Measurements from ENCODE around the gene IFRD2. TPM values are rescaled to one million over a fixed set of nuclear protein-coding genes. Genes with fewer than 3 reads are reported as not detected.

Gene IFRD2
- total and polyA plus RNA-seq, 9 of the 15 experiments (the other 6 are each of a cell fraction or from before 2014, with no cell fraction given): 30.5 to 115 (median 52.8) TPM

GRCh38 chr3:50261505-50261904 lies 30.7 kb downstream of the IFRD2 start (continued):
- no peak for TF ChIP-seq SP2 (IDR thresholded peaks at IDR 0.05; ENCODE audit: extremely low read depth, low read depth, low read length, poor library complexity, severe bottlenecking)
- no peak for TF ChIP-seq MEF2A (IDR thresholded peaks at IDR 0.05; ENCODE audit: control insufficient read depth, low read depth, low read length)
- TF ChIP-seq SOX6 (IDR thresholded peaks at IDR 0.05): no peak
- TF ChIP-seq MBD2 (IDR thresholded peaks at IDR 0.05; ENCODE audit: borderline replicate concordance, low read depth): no peak

- BruUV-seq (replicated peaks): no TSS peak
- Histone ChIP-seq H3K9me1 (ENCODE audit: control insufficient read depth, insufficient read depth, low read length) (no peaks in the 10 kb centered on the region), H3K36me3 (ENCODE audit: control insufficient read depth, insufficient read depth, low read length) (peaks cover 21% of the 10 kb centered on the region; the same call in 2 of the 3 replicates), H3K4me1 (replicated peaks in 1 of 2; ENCODE audit: control insufficient read depth in 2 of 2, insufficient read depth in 2 of 2, low read length in 2 of 2) (peaks cover 6 to 39% of the 10 kb centered on the region in 2 experiments; a peak in 4 of 5 replicates), H3K27ac (ENCODE audit: extremely low read depth, low read depth, low read length) (peak overlapping the region; percentile 84; the same call in 2 of the 3 replicates), H4K20me1 (replicated peaks; ENCODE audit: control insufficient read depth, insufficient read depth, low read length) (no peaks in the 10 kb centered on the region), H3K4me3 (peak overlapping the region; percentile 58; the same call in 1 of the 2 replicates), H3K4me2 (ENCODE audit: insufficient read depth, low read length) (peak overlapping the region; percentile 82), H2AFZ (ENCODE audit: low read depth, low read length) (no peak overlapping the region), H3K79me2 (ENCODE audit: control insufficient read depth, insufficient read depth, low read length) (peaks cover 3% of the 10 kb centered on the region; the same call in 1 of the 3 replicates), H3K9me3 (replicated peaks; ENCODE audit: control insufficient read depth, insufficient read depth, low read depth, low read length) (peaks cover 4% of the 10 kb centered on the region; the same call in 1 of the 2 replicates), H3K9ac (ENCODE audit: insufficient read depth in 1 of 2, low read depth in 2 of 2, low read length in 2 of 2) (peak overlapping the region; percentile 73 to 94; a peak in 3 of 4 replicates), H3K27me3 (ENCODE audit: control insufficient read depth in 2 of 2, insufficient read depth in 2 of 2, low read length in 2 of 2) (no peaks in the 10 kb centered on the region)
- TF ChIP-seq RBBP5 (IDR thresholded peaks at IDR 0.05; ENCODE audit: borderline replicate concordance, insufficient read depth, low read length, poor library complexity, severe bottlenecking) (no peak), CHD2 (IDR thresholded peaks at IDR 0.05; ENCODE audit: low read depth, low read length) (no peak), TEAD2 (tag; IDR thresholded peaks at IDR 0.05) (no peak), XRCC5 (IDR thresholded peaks at IDR 0.05; ENCODE audit: low read depth, low read length) (no peak), ZKSCAN8 (CRISPR knock-in tag; IDR thresholded peaks at IDR 0.05) (no peak)
- POLR2A ChIA-PET: interaction anchor here (0.6 to 1.4 kb wide), 5 partner anchors 14 to 537 kb away, joined by 3 to 5 read pairs (median 4); partner anchors contain the start of gene GMPPB
- no peak for ATAC-seq
- CTCF ChIA-PET (ENCODE audit: low intra/inter-chr PET ratio): interaction anchor here (0.9 to 1.4 kb wide), 2 partner anchors 12 to 91 kb away, joined by 3 to 7 read pairs; no protein-coding TSS in a partner anchor
- FAIRE-seq: no peak
- in situ Hi-C loops (cut with MboI): no loop called here
- 74% methylated on average over 3 of the region's 5 CpGs for WGBS (ENCODE audit: insufficient coverage, low coverage, missing lambda C conversion rate)
- intact Hi-C loops (cut with micrococcal nuclease): no loop called here
- DNase-seq (ENCODE audit: extremely low read depth in 1 of 4, low spot score in 3 of 4): no peak
Measured at GRCh38 chr3:50260942-50261441, 31.2 kb downstream of the IFRD2 start.
